GOT3 (cell line): ENCODE measurements around the gene TPRA1.
"Not testable (repeated sequence)": the region's sequence is repeated elsewhere in the genome, so short reads cannot be mapped to it uniquely, and the experiment has no call there.

Experiments used
- DNase-seq: peaks from one replicate; lab custom pipeline; 2025; ENCODE audit warnings: mixed read lengths; lab: John Stamatoyannopoulos, UW

Gene TPRA1

GRCh38 chr3:127616836-127617605 lies 26.5 kb upstream of the TPRA1 start:
- DNase-seq = no peak

- DNase-seq = no peak
These were observed 25.2 kb upstream of the TPRA1 start for GRCh38 chr3:127615631-127616305.

GRCh38 chr3:127614928-127615589 lies 24.5 kb upstream of the TPRA1 start:
- no peak for DNase-seq

- no peak for DNase-seq
These were observed 22.9 kb upstream of the TPRA1 start for GRCh38 chr3:127613406-127613805.

GRCh38 chr3:127612966-127613365 lies 22.4 kb upstream of the TPRA1 start:
- no peak for DNase-seq

- no peak for DNase-seq
These were observed 20.7 kb upstream of the TPRA1 start for GRCh38 chr3:127611251-127611650.

GRCh38 chr3:127610105-127610504 lies 19.6 kb upstream of the TPRA1 start:
- no peak for DNase-seq

- DNase-seq = no peak
These were observed 17.8 kb upstream of the TPRA1 start for GRCh38 chr3:127608362-127608718.

- no peak for DNase-seq
These were observed 17.3 kb upstream of the TPRA1 start for GRCh38 chr3:127607675-127608361.

GRCh38 chr3:127606981-127607595 lies 16.6 kb upstream of the TPRA1 start:
- DNase-seq = no peak

GRCh38 chr3:127606086-127606805 lies 15.7 kb upstream of the TPRA1 start:
- no peak for DNase-seq

- DNase-seq = not testable (repeated sequence)
These were observed 15.0 kb upstream of the TPRA1 start for GRCh38 chr3:127605547-127605946.

GRCh38 chr3:127604546-127605165 lies 14.1 kb upstream of the TPRA1 start:
- DNase-seq = no peak

- no peak for DNase-seq
These were observed 13.5 kb upstream of the TPRA1 start for GRCh38 chr3:127604035-127604434.

GRCh38 chr3:127600749-127601456 lies 10.4 kb upstream of the TPRA1 start:
- DNase-seq = no peak

GRCh38 chr3:127598841-127599570 lies 8.5 kb upstream of the TPRA1 start:
- DNase-seq = no peak

GRCh38 chr3:127597020-127597771 lies 6.7 kb upstream of the TPRA1 start:
- no peak for DNase-seq

- DNase-seq = no peak
These were observed 4.8 kb upstream of the TPRA1 start for GRCh38 chr3:127595303-127595702.

- DNase-seq = no peak
These were observed 2.6 kb upstream of the TPRA1 start for GRCh38 chr3:127593178-127593577.
